ENCODE measurements around the gene HNRNPF.

Gene HNRNPF

DNA sequence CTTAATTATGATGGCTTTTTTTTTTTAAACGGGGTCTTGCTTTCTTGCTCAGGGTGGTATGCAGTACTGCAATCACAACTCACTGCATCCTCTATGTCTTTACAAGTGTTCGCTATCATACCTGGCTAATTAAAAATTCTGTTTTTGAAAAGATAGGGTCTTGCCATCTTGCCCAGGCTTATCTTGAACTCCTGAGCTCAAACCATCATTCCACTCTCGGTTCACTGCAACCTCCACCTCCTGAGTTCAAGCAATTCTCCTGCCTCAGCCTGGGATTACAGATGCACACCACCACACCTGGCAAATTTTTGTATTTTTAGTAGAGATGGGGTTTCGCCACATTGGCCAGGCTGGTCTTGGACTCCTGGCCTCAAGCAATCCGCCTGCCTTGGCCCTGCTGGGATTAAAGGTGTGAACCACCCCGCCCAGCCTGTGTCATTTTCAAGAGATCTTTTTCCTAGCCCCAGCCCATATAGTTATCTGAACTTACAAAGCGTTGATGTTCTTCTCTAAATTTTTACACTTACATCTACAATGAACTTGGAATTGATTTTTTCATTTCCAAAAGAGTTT, 6.0 kb downstream of the HNRNPF start:
- TF ChIP-seq, protein P1, sequence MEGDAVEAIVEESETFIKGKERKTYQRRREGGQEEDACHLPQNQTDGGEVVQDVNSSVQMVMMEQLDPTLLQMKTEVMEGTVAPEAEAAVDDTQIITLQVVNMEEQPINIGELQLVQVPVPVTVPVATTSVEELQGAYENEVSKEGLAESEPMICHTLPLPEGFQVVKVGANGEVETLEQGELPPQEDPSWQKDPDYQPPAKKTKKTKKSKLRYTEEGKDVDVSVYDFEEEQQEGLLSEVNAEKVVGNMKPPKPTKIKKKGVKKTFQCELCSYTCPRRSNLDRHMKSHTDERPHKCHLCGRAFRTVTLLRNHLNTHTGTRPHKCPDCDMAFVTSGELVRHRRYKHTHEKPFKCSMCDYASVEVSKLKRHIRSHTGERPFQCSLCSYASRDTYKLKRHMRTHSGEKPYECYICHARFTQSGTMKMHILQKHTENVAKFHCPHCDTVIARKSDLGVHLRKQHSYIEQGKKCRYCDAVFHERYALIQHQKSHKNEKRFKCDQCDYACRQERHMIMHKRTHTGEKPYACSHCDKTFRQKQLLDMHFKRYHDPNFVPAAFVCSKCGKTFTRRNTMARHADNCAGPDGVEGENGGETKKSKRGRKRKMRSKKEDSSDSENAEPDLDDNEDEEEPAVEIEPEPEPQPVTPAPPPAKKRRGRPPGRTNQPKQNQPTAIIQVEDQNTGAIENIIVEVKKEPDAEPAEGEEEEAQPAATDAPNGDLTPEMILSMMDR (IDR thresholded peaks at IDR 0.05; ENCODE audit: low read depth, low read length, missing control alignments), result no peak
- no peak overlapping the region for H3K4me3 ChIP-seq (ENCODE audit: low read depth, low read length)
- in situ Hi-C loops (cut with HindIII; ENCODE audit: low sequenced_read_pairs), result no loop called here
- DNase-seq (ENCODE audit: low read depth), result no peak

DNA sequence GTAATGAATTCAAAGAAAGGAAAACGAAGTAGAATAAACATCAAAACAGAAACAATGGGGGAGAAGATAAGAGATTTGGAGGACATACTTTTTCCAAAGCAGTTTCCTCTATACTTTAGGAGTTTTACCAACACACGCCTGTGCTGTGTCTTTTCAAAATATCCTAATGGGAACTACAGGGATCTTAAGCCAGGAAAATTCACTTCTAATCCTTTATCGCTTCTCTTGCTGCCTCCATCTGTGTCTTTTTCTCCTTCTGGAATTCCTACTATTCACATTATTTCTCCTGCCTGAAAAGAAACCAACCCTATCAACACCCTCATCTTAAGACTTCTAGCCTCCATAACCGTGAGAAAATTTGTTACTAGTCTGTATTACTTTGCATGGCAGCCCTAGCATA, 6.8 kb downstream of the HNRNPF start:
- in situ Hi-C loops (cut with HindIII; ENCODE audit: low sequenced_read_pairs), result no loop called here
- DNase-seq (ENCODE audit: low read depth), result no peak
- TF ChIP-seq, protein P1 (IDR thresholded peaks at IDR 0.05; ENCODE audit: low read depth, low read length, missing control alignments), result no peak
- no peak overlapping the region for H3K4me3 ChIP-seq (ENCODE audit: low read depth, low read length)

DNA sequence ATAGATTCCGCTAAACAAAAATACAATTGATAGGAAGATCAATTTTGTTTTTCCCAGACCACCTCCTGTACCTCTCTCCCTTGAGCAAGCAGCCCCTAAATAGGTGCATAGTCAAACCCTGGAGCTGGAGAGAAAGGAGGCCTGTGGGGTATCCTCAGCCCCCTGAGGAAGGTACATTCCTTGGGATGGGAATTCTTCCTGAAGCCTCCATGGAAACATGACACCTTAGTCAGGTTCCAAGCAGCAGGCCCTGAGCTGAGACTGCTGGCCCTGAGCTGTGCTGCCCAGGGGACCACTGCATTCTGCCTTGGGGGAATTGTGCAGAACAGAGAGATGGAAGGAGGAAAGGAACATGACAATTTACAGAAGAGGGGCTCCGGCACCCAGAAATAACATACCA, 7.4 kb downstream of the HNRNPF start:
- no peak overlapping the region for H3K4me3 ChIP-seq (ENCODE audit: low read depth, low read length)
- DNase-seq (ENCODE audit: low read depth), result no peak
- TF ChIP-seq, protein P1 (IDR thresholded peaks at IDR 0.05; ENCODE audit: low read depth, low read length, missing control alignments), result no peak
- in situ Hi-C loops (cut with HindIII; ENCODE audit: low sequenced_read_pairs), result no loop called here

DNA sequence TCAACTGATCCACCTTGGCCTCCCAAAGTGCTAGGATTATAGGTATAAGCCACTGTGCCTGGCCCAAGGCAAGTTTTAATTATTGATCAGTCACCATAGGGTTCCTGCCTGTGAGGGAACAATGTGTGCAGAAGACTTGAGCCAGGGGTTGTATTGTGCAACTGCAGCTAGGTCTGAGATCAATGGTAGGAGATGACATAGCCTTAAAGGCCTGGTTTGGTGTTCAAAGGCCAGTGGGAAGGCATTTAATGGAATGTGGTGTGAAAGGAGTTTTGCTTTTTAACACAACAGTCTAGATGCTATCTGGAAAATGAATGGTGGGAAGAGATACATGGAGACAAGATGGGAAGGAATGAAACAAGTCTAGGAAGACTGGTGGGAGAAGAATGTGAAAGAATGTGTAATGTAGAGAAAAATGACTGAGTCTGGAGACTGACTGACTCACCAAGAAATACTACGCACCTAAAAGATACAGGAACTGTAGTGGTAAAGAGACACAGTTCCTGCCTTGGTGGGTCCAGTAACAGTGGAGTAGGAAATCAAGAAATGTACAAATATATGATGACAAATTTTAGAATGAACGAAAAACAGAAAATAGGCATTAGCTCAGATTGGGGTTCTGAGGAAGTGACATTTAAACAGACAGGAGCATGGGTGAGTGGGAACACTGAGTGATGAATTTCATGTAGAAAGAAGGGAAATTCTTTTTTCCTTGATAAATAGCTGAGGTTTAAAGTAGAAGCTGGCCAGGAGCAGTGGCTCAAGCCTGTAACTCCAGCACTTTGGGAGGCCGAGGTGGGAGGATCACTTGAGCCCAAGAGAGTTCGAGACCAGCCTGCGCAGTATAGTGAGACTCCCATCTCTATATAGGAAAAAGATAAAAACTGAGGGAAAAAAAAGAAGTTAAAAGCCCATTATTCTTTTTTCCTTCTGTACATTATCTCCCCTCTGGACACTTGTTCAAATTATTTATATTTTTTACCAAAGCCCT, 9.4 kb downstream of the HNRNPF start:
- DNase-seq (ENCODE audit: low read depth), result no peak
- no peak overlapping the region for H3K4me3 ChIP-seq (ENCODE audit: low read depth, low read length)
- in situ Hi-C loops (cut with HindIII; ENCODE audit: low sequenced_read_pairs), result no loop called here
- TF ChIP-seq, protein P1 (IDR thresholded peaks at IDR 0.05; ENCODE audit: low read depth, low read length, missing control alignments), result no peak

DNA sequence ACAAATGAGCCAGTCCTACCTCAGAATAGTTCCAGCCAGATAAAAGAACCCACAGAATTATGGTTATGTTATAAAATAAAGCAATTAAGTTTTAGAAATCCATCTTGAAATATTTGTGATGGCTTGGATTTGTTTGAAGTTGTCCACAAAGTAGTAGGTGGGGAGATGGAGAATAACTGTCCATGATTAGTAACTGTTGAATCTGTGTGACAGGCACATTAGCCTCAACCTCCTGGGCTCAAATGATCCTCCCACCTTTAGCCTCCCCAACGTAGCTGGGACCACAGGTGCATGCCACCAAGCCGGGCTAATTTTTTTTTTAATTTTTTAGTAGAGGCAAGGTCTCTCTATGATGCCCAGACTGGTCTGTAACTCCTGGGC, 10.1 kb downstream of the HNRNPF start:
- in situ Hi-C loops (cut with HindIII; ENCODE audit: low sequenced_read_pairs), result no loop called here
- DNase-seq (ENCODE audit: low read depth), result no peak

DNA sequence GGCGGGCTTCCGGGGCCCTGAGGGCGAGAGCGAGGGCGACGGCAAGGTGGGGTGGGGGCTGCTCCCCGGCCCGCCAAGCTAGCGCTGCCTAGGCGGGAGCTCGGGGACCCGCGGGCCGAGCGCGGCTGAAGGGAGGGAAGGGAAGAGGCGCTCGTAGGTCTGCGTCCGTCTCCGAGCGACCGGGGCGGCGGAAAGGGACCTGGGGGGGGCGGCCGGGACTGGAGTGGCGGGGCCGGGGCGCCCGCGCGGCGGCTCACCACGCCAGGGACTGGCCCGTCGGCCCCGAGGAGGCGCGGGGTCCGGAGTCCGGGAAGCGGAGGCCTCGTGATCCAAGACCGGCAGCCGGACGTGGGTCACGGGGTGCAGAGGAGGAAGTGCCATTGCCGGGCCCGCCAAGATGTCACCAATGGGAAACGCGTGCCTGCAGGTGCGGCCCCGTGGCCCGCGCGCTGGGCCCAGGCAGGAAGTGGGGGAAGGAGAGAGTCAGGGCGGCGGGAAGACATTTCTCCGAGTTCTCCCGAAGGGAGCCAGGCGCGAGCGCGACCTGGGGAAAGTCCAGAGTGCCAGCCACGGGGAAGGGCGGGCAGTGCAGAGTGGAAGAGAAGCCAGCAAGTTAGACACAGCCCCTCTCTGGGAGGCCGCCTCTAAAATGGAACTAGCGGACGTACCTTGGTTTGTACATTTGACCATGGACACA, 11.9 kb downstream of the HNRNPF start:
- DNase-seq (ENCODE audit: low read depth), result no peak
- TF ChIP-seq, protein P1 (IDR thresholded peaks at IDR 0.05; ENCODE audit: low read depth, low read length, missing control alignments), result no peak
- H3K4me3 ChIP-seq (ENCODE audit: low read depth, low read length), result peak overlapping the region; percentile 61
- in situ Hi-C loops (cut with HindIII; ENCODE audit: low sequenced_read_pairs), result no loop called here

More for the DNA sequence above, 10.1 kb downstream of the HNRNPF start:
- no peak overlapping the region for H3K4me3 ChIP-seq (ENCODE audit: low read depth, low read length)
- TF ChIP-seq, protein P1 (IDR thresholded peaks at IDR 0.05; ENCODE audit: low read depth, low read length, missing control alignments), result no peak

Data from astrocyte of the cerebellum (primary cell).